Caco-2 (cell line): Measurements from ENCODE around the gene C19orf25. TPM values are rescaled to one million over a fixed set of nuclear protein-coding genes. Genes with fewer than 3 reads are reported as not detected.

Experiments used
- BruUV-seq: library from RNA; stranded (reverse); fragments of 400-500 nt; replicated peaks from 2 replicates; lab custom pipeline; 2021; lab: Mats Ljungman, UMichigan
- CTCF ChIA-PET: fragments of 300-600 bp; sonication (Branson Sonifier 250); formaldehyde crosslinking; loops from one replicate; lab custom pipeline; 2022; ENCODE audit warnings: antibody characterized with exemption; lab: Charles Lee
- POLR2A ChIA-PET: fragments of 300-600 bp; sonication (Branson Sonifier 250); formaldehyde crosslinking; loops from one replicate; lab custom pipeline; 2022; ENCODE audit warnings: antibody characterized with exemption; lab: Charles Lee
- DNase-seq, 2 experiments: peaks; one replicate each; pipeline versions ENCODE4 v3.0.0 to v3.0.0-alpha.2; 2020 to 2022
- H3K27me3 ChIP-seq: replicated peaks from 2 replicates; pipeline ENCODE4 v1.6.0; 2011; ENCODE audit warnings: low read length; ENCODE audit not compliant: control insufficient read depth, insufficient read depth
- H3K36me3 ChIP-seq: 2 replicates; pipeline ENCODE4 v1.5.1; 2011; ENCODE audit warnings: low read length; ENCODE audit not compliant: control insufficient read depth, insufficient read depth
- H3K4me1 ChIP-seq: fragments of 250-450 bp; sonication (Bioruptor Pico); 2 replicates; pipeline ENCODE4 v1.5.1; 2020; ENCODE audit warnings: mild to moderate bottlenecking
- H3K4me3 ChIP-seq: 2 replicates; pipeline ENCODE4 v1.5.1; 2011; ENCODE audit warnings: low read depth, mild to moderate bottlenecking, control low read depth, low read length
- H3K9me3 ChIP-seq: fragments of 250-450 bp; sonication (Bioruptor Pico); 2 replicates; pipeline ENCODE4 v1.5.1; 2020; ENCODE audit warnings: mild to moderate bottlenecking, moderate library complexity
- H3K27ac Mint-ChIP-seq: one replicate; pipeline ENCODE4 v1.8.0; 2022; ENCODE audit warnings: mixed read lengths; ENCODE audit not compliant: unreplicated experiment
- H3K27me3 Mint-ChIP-seq: one replicate; pipeline ENCODE4 v1.8.0; 2022; ENCODE audit warnings: mixed read lengths; ENCODE audit not compliant: insufficient read depth, unreplicated experiment
- H3K36me3 Mint-ChIP-seq: one replicate; pipeline ENCODE4 v1.8.0; 2022; ENCODE audit warnings: mild to moderate bottlenecking, mixed read lengths; ENCODE audit not compliant: insufficient read depth, unreplicated experiment
- H3K4me1 Mint-ChIP-seq: one replicate; pipeline ENCODE4 v1.8.0; 2022; ENCODE audit warnings: low read depth, mixed read lengths; ENCODE audit not compliant: unreplicated experiment
- H3K4me3 Mint-ChIP-seq: one replicate; pipeline ENCODE4 v1.8.0; 2022; ENCODE audit warnings: mild to moderate bottlenecking, moderate library complexity, mixed read lengths; ENCODE audit not compliant: unreplicated experiment
- H3K9me3 Mint-ChIP-seq: one replicate; pipeline ENCODE4 v1.8.0; 2022; ENCODE audit warnings: mixed read lengths; ENCODE audit not compliant: unreplicated experiment
- intact Hi-C: fragments of 100-400 bp; cut with micrococcal nuclease; formaldehyde crosslinking; loops from one replicate; pipeline ENCODE4 v1.10.0; 2022; ENCODE audit not compliant: unreplicated experiment
- total RNA-seq: library from RNA; stranded (reverse); gene quantifications from 2 replicates; pipeline ENCODE4 v1.2.3, GENCODE V29; 2022
- TF ChIP-seq, protein P1 (sequence below), 2 experiments: fragments of 200-600 bp in 1 of 2; IDR thresholded peaks; 1 replicate in 1 of 2; 2 replicates in 1 of 2; pipeline versions ENCODE4 v1.5.1 to v1.8.0; 2011 to 2022; ENCODE audit warnings: antibody characterized with exemption in 1 of 2, control low read depth in 1 of 2, inconsistent platforms in 1 of 2, low read depth in 1 of 2, low read length in 1 of 2, mild to moderate bottlenecking in 1 of 2, moderate library complexity in 1 of 2; ENCODE audit not compliant: insufficient read depth in 1 of 2, severe bottlenecking in 1 of 2, unreplicated experiment in 1 of 2

The C19orf25 gene
- total RNA-seq, 1 experiment from 2014 or later = 41.9 TPM

- CTCF ChIA-PET = no interaction called here
- Mint-ChIP-seq H3K27ac (no peak overlapping the region), H3K9me3 (no peaks in the 10 kb centered on the region), H3K36me3 (no peaks in the 10 kb centered on the region), H3K27me3 (no peaks in the 10 kb centered on the region), H3K4me3 (no peak overlapping the region), H3K4me1 (no peaks in the 10 kb centered on the region)
- Histone ChIP-seq H3K36me3 (no peaks in the 10 kb centered on the region), H3K4me1 (peaks cover 10% of the 10 kb centered on the region; the same call in 1 of the 2 replicates), H3K4me3 (no peak overlapping the region), H3K9me3 (no peaks in the 10 kb centered on the region), H3K27me3 (no peaks in the 10 kb centered on the region)
- intact Hi-C loops = no loop called here
- peak in 1 of 2 experiments; percentile 40 for DNase-seq
- TF ChIP-seq, protein P1, sequence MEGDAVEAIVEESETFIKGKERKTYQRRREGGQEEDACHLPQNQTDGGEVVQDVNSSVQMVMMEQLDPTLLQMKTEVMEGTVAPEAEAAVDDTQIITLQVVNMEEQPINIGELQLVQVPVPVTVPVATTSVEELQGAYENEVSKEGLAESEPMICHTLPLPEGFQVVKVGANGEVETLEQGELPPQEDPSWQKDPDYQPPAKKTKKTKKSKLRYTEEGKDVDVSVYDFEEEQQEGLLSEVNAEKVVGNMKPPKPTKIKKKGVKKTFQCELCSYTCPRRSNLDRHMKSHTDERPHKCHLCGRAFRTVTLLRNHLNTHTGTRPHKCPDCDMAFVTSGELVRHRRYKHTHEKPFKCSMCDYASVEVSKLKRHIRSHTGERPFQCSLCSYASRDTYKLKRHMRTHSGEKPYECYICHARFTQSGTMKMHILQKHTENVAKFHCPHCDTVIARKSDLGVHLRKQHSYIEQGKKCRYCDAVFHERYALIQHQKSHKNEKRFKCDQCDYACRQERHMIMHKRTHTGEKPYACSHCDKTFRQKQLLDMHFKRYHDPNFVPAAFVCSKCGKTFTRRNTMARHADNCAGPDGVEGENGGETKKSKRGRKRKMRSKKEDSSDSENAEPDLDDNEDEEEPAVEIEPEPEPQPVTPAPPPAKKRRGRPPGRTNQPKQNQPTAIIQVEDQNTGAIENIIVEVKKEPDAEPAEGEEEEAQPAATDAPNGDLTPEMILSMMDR (IDR thresholded peaks at IDR 0.05; ENCODE audit: insufficient read depth in 1 of 2, low read depth in 1 of 2, low read length in 1 of 2, severe bottlenecking in 1 of 2, unreplicated experiment in 1 of 2) = no peak
- POLR2A ChIA-PET = no interaction called here
- no TSS peak for BruUV-seq
These were observed 37.4 kb upstream of the C19orf25 start for GRCh38 chr19:1516395-1516753.

- H3K4me1 ChIP-seq = peaks cover 17% of the 10 kb centered on the region
- no TSS peak for BruUV-seq
- POLR2A ChIA-PET = interaction anchor here (0.6 kb wide), 1 partner anchor 70 kb away, joined by 5 read pairs; no protein-coding TSS in a partner anchor
- Mint-ChIP-seq H3K36me3 (peaks cover under 1% of the 10 kb centered on the region), H3K27ac (no peak overlapping the region), H3K4me3 (no peak overlapping the region), H3K4me1 (peaks cover 6% of the 10 kb centered on the region), H3K27me3 (no peaks in the 10 kb centered on the region), H3K9me3 (no peaks in the 10 kb centered on the region)
- intact Hi-C loops = no loop called here
- H3K36me3 ChIP-seq = peaks cover 1% of the 10 kb centered on the region; the same call in 1 of the 2 replicates
- TF ChIP-seq, protein P1 (IDR thresholded peaks at IDR 0.05; ENCODE audit: insufficient read depth in 1 of 2, low read depth in 1 of 2, low read length in 1 of 2, severe bottlenecking in 1 of 2, unreplicated experiment in 1 of 2) = no peak
- DNase-seq = peak in 1 of 2 experiments; percentile 28
- H3K27me3 ChIP-seq = no peaks in the 10 kb centered on the region
- no peaks in the 10 kb centered on the region for H3K9me3 ChIP-seq
- no peak overlapping the region for H3K4me3 ChIP-seq
- CTCF ChIA-PET = interaction anchor here (0.7 to 1.2 kb wide), 2 partner anchors 24 to 31 kb away, joined by 4 read pairs; partner anchors contain the start of gene REEP6
These were observed 36.1 kb upstream of the C19orf25 start for GRCh38 chr19:1514986-1515721.

DNA sequence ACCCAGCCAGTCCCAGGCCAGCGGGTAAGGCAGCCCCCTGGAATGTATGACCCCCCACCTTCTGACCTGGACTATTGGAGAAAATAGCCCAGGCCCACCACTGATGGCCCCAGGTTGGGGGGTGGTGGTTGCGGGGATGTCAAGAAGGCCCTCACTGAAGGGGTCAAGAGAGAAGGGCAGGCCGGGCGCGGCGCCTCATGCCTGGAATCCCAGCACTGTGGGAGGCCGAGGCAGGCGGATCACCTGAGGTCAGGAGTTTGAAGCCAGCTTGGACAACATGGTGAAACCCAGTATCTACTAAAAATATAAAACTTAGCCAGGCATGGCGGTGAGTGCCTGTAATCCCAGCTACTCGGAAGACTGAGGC, 35.3 kb upstream of the C19orf25 start:
- Mint-ChIP-seq H3K4me3 (peak overlapping the region; percentile 73), H3K27ac (no peak overlapping the region), H3K9me3 (no peaks in the 10 kb centered on the region), H3K27me3 (no peaks in the 10 kb centered on the region), H3K36me3 (peaks cover 6% of the 10 kb centered on the region), H3K4me1 (peaks cover 6% of the 10 kb centered on the region)
- Histone ChIP-seq H3K9me3 (no peaks in the 10 kb centered on the region), H3K4me1 (peaks cover 22% of the 10 kb centered on the region), H3K27me3 (no peaks in the 10 kb centered on the region), H3K36me3 (peaks cover 1% of the 10 kb centered on the region; the same call in 1 of the 2 replicates), H3K4me3 (no peak overlapping the region)
- CTCF ChIA-PET = interaction anchor here (0.6 to 1.2 kb wide), 2 partner anchors 20 to 32 kb away, joined by 4 to 5 read pairs; no protein-coding TSS in a partner anchor
- TF ChIP-seq, protein P1 (IDR thresholded peaks at IDR 0.05; ENCODE audit: insufficient read depth in 1 of 2, low read depth in 1 of 2, low read length in 1 of 2, severe bottlenecking in 1 of 2, unreplicated experiment in 1 of 2) = no peak
- BruUV-seq = no TSS peak
- POLR2A ChIA-PET = interaction anchor here (0.5 kb wide), 1 partner anchor 676 kb away, joined by 11 read pairs; no protein-coding TSS in a partner anchor
- DNase-seq = no peak
- intact Hi-C loops = no loop called here
